HG02970 (cell line): ENCODE results near the gene IDH3A.
"Not testable (repeated sequence)": the region's sequence is repeated elsewhere in the genome, so short reads cannot be mapped to it uniquely, and the experiment has no call there.

Experiments used
- ATAC-seq: cut with Tn5 transposase; IDR thresholded peaks from one replicate; pipeline ENCODE4 v1.9.1; 2021; ENCODE audit warnings: mild to moderate bottlenecking, moderate library complexity, moderate number of reproducible peaks; ENCODE audit not compliant: unreplicated experiment, low FRiP score

IDH3A gene

GRCh38 chr15:78129077-78129750 is 19.9 kb upstream of the IDH3A start:
- ATAC-seq: no peak

DNA sequence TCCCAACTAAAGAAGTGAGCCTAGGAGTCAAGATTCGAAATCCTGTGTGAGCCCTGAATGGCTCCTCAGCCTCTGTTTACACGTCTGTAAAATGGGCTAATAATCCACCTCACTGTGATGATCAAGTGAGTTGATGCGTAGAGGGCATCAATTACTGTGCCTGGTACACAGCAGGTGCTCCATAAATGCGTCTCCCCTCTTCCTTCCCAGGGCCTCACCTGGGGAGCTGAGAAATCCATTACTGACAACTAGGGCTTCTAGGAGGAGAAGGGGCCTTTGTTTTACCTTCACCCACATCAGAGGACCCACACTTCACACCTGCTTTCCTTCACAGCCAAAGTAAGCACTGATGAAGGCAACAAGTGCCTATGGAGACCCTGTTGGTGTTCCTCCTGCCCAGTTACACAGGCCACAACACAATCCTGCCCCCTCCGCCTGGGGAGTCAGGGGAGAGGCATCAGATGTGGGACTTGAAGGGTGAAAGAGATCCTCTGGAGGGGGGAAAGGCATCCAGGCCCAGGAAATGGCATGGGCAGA is 19.3 kb upstream of the IDH3A start:
- ATAC-seq: no peak

- no peak for ATAC-seq
Observed at GRCh38 chr15:78130466-78131294, 18.5 kb upstream of the IDH3A start.

DNA sequence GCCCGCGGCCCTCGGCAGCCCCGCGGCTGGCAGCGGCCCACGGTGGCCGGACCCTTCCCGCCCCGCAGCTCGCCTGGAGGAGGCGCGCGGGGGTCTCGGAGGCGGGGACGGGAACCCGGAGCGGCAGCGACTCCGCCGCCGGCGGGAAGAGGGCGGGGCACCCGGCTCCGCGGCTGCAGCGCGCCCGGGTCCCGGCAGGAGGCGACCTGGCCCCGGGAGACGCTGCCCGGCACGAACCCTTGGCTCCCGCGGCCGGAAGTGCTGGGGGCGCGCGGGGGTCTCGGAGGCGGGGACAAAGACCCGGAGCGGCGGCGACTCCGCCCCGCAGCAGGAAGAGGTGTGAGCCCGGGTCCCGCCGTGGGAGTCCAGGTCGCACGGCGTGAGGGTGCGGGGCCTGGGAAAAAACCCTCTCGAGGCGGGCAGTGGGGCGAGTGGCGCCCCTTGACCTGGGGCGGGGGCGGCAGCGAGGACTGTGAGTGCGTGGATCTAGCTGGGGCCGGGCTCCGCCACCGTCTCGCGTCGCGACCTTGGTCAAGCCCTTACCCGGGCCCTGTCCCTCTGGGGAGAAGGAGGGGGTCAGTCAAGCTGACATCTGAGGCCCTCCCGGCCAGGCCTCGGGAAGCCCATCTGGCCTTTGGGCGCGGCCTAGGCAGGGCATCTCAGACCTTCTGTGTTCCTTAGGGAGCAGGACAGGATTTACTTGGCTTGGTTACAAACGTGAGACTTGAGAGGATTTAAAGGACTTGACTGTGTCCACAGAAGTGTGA is 17.7 kb upstream of the IDH3A start, which contains the start of gene CIB2:
Gene CIB2 (minus strand): TSS at position 151 of the 767 bp plus-strand sequence. CDS start 230 bp downstream, outside the sequence.
- ATAC-seq: peak; percentile 77

- ATAC-seq: no peak
Observed at GRCh38 chr15:78133801-78134200, 15.4 kb upstream of the IDH3A start.

DNA sequence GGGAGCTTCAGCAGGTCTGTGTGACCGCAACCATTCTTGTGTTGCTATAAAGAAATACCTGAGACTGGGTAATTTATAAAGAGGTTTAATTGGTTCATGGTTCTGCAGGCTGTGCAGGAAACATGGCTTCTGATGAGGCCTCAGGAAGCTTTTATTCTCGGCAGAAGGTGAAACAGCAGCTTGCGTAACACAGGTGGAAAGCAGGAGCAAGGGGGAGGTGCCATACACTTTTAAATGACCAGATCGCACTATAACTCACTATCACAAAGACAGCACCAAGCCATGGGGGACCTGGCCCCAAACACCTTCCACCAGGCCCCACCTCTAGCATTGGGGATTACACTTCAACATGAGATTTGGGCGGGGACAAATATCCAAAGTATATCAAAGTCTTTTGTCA is 9.6 kb upstream of the IDH3A start:
- no peak for ATAC-seq

DNA sequence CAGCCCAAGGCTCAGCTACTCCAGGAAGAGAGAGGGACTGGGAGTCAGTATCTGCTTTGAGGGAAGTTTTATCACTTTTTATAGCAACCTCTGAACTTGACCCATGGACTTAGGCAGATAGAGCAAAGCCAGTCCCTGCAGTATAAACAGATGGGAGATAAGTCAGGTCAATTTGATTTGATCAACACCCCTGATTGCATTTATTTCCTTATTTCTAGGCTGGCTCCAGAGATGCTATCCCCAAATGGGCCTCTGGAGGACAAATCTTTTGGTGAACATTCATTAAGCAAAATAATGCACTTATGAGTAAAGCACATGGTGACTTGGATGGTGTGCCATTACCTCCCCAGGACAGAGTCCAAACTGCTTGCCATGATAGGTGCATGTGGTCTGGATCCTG is 8.9 kb upstream of the IDH3A start:
- ATAC-seq: no peak

DNA sequence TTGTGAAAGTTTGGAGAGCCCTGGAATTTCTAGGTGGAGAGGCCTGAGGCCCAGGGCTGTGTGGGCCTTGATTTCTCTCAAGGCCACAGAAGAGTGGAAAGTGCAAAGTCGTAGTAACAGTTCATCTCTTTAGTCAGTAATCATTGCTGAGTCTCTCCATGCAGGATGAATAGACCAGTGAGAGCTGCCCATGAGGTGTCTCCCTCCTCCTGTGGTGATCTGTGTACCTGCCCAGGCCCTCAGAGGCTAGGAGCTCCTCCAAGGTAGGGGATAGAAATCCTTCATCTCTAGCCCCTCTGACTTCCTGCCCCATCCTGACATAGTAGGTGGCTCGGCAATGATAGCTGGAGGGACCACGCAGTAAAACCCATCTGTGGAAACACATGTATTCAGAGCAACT is 6.8 kb upstream of the IDH3A start:
- no peak for ATAC-seq

DNA sequence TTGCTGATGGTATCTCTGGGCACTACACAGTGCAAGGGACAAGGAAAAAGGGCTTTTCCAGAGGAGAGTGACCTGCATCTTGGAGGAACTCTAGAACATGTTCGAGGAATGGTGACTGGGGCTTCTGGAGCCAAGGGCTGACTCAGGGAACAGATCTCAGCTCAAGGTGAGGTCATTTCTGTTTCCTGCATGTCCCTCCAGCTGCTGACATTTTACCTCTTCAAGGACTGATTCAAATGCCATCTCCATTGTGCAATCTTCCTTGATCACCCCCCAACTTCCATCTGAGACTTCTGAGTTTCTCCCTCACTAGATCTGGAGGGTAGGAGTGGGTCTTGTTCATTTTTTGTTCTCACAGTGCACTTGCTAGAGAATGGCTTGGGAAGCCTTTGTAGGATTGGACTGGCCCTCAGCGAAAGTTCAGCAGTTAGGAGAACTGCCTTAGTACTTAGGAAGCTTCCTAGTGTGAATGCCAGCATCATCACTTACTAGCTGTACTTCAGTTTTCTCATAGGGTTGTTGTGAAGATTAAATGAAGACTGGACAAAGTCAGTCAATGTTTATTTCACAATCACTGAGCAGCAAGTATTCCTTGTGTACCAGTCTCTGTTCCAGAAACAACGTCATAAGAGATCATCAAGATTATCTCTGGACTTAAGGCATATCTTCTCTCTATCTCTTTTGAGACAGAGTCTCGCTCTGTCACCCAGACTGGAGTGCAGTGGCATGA is 2.6 kb upstream of the IDH3A start:
- ATAC-seq: no peak

- ATAC-seq: no peak
Observed at GRCh38 chr15:78147566-78147965, 1.6 kb upstream of the IDH3A start.

GRCh38 chr15:78148392-78149067 is 632 bp upstream of the IDH3A start:
- ATAC-seq: peak; percentile 7

- no peak for ATAC-seq
Observed at GRCh38 chr15:78149805-78150751, 916 bp downstream of the IDH3A start.

GRCh38 chr15:78151075-78151474 is 1.9 kb downstream of the IDH3A start:
- not testable (repeated sequence) for ATAC-seq

- ATAC-seq: no peak
Observed at GRCh38 chr15:78154955-78155354, 5.8 kb downstream of the IDH3A start.

DNA sequence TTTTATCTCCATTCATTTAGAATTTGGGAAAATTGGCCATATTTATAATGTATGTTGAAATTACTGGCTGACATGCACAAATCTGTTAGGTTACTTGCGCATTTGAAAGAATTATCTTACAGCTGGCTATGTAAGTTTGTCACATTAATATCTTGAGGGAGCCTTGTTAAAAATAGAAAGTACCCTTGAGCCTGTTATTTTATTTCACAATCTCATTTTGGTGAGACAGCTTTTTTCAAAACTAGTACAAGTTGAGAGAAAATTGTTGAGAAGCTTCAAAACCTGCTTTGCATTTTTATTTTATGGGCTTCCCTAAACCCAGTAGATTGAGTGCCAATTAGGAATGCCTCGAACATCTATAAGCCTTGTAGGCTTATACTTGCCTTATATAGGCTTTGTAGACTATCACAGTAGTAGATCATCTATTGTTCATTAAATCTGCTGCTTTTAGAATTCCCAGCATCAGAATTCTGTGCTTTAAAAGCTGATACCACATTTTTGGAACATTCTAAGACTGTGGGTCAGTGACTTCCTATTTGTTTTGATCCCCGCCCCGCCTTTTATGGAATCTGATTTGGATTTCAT is 6.3 kb downstream of the IDH3A start:
- no peak for ATAC-seq

DNA sequence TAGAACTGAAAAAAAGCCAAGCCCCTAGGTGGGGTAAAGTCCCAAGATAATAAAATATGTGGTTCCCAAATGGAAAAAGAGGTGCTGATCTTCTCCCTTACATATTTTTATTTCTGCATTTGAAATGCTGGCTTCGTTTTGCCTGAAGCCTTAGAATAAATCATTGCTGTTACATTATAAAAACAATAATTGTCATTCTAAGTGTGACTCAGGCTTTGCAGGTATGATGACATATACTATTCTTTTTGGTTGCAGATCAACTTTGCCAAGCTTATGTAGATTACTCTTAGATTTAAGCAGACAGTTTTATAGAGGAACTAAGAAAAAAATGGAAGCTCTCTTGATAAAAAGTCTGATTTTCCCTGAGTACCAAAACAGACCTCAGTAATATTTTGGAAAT is 7.5 kb downstream of the IDH3A start:
- no peak for ATAC-seq

DNA sequence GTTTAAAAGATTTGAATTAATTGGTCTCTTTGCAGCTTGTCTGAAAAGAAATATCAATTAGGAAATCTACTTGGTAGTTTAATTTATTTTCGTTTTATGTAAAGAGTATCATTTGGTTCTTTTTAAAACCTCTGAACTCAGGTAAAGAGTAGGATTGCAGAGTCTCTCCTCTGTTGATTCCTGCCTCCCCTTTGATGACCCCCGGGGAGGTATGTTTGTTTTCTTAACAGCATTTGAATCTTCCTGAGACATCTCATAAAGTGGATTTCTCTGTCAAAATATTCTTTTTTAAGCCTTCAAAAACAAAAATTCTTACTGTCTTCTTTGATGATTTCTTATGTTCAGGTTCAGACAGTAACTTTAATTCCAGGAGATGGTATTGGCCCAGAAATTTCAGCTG is 8.0 kb downstream of the IDH3A start:
- no peak for ATAC-seq

- ATAC-seq: no peak
Observed at GRCh38 chr15:78159395-78159794, 10.2 kb downstream of the IDH3A start.
